H1 (cell line): Measurements from ENCODE around the gene DOCK11.

Experiments
- BACH1 ChIP-seq: IDR thresholded peaks from 2 replicates; pipeline ENCODE4 v1.6.1; 2012; ENCODE audit warnings: low read length, improper control_type of control experiment
- CHD7 ChIP-seq: fragments of 300-600 bp; sonication (generic); IDR thresholded peaks from 2 replicates; pipeline ENCODE4 v1.7.1; 2012; ENCODE audit warnings: low read length, moderate library complexity, mild to moderate bottlenecking, inconsistent platforms; ENCODE audit not compliant: insufficient replicate concordance
- CTCF ChIP-seq, 3 experiments: IDR thresholded peaks; 1 replicate in 2 of 3; 2 replicates in 1 of 3; pipeline versions ENCODE4 v1.5.1 to v1.6.1; 2011; ENCODE audit warnings: low read length in 3 of 3, mild to moderate bottlenecking in 3 of 3, inconsistent platforms in 2 of 3, low read depth in 1 of 3, moderate library complexity in 1 of 3; ENCODE audit not compliant: insufficient read depth in 1 of 3; ENCODE audit errors: control extremely low read depth in 1 of 3
- EZH2 ChIP-seq: fragments of 200-600 bp; sonication (generic); IDR thresholded peaks from 2 replicates; pipeline ENCODE4 v1.7.1; 2012; ENCODE audit warnings: low read depth, mild to moderate bottlenecking, moderate library complexity, low read length, inconsistent platforms; ENCODE audit not compliant: severe bottlenecking
- JUN ChIP-seq: IDR thresholded peaks from 2 replicates; pipeline ENCODE4 v1.6.1; 2011; ENCODE audit warnings: low read depth, mild to moderate bottlenecking, improper control_type of control experiment, low read length
- KDM1A ChIP-seq: fragments of 200-600, 300-600 bp; sonication (generic); IDR thresholded peaks from 2 replicates; pipeline ENCODE4 v1.7.1; 2016; ENCODE audit warnings: mild to moderate bottlenecking, low read length, borderline replicate concordance
- POLR2A ChIP-seq, 2 experiments: IDR thresholded peaks; 1 replicate in 1 of 2; 2 replicates in 1 of 2; pipeline ENCODE4 v1.6.1; 2011; ENCODE audit warnings: low read depth in 2 of 2, low read length in 2 of 2, mild to moderate bottlenecking in 2 of 2; ENCODE audit errors: control extremely low read depth in 1 of 2
- SIN3A ChIP-seq, 2 experiments: IDR thresholded peaks in 1 of 2; conservative IDR thresholded peaks in 1 of 2; 2 replicates each; pipeline ENCODE4 v1.6.1; 2011 to 2012; ENCODE audit warnings: low read length in 2 of 2, improper control_type of control experiment in 1 of 2, low read depth in 1 of 2, mild to moderate bottlenecking in 1 of 2
- SP4 ChIP-seq: IDR thresholded peaks from 2 replicates; pipeline ENCODE4 v1.6.1; 2012; ENCODE audit warnings: low read length, inconsistent platforms
- SRF ChIP-seq: IDR thresholded peaks from 2 replicates; pipeline ENCODE4 v1.6.1; 2011; ENCODE audit warnings: mild to moderate bottlenecking, low read depth, low read length, moderate library complexity
- YY1 ChIP-seq: IDR thresholded peaks from 2 replicates; pipeline ENCODE4 v1.6.1; 2011; ENCODE audit warnings: low read depth, mild to moderate bottlenecking, low read length
- TF ChIP-seq, protein P1 (sequence below): IDR thresholded peaks from 2 replicates; pipeline ENCODE4 v1.6.1; 2012; ENCODE audit warnings: inconsistent platforms
- TF ChIP-seq, protein P2 (sequence below): IDR thresholded peaks from 2 replicates; pipeline ENCODE4 v1.6.1; 2012; ENCODE audit warnings: inconsistent platforms
- TF ChIP-seq, protein P3 (sequence below): IDR thresholded peaks from 2 replicates; pipeline ENCODE4 v1.6.1; 2011; ENCODE audit warnings: low read length, improper control_type of control experiment

- no peak for TF ChIP-seq EZH2
- TF ChIP-seq CTCF (IDR thresholded peaks at IDR 0.05; ENCODE audit: control extremely low read depth in 1 of 3, insufficient read depth in 1 of 3, low read depth in 1 of 3, low read length in 3 of 3): no peak
- TF ChIP-seq SRF: no peak
- TF ChIP-seq BACH1: no peak
- TF ChIP-seq YY1: no peak
- no peak for TF ChIP-seq KDM1A
- TF ChIP-seq, protein P1, sequence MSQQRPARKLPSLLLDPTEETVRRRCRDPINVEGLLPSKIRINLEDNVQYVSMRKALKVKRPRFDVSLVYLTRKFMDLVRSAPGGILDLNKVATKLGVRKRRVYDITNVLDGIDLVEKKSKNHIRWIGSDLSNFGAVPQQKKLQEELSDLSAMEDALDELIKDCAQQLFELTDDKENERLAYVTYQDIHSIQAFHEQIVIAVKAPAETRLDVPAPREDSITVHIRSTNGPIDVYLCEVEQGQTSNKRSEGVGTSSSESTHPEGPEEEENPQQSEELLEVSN: no peak
- no peak for TF ChIP-seq SIN3A (conservative IDR thresholded peaks at IDR 0.05 in 1 of 2, IDR thresholded peaks at IDR 0.05 in 1 of 2; ENCODE audit: low read depth in 1 of 2, low read length in 2 of 2)
- TF ChIP-seq JUN: no peak
- TF ChIP-seq, protein P2, sequence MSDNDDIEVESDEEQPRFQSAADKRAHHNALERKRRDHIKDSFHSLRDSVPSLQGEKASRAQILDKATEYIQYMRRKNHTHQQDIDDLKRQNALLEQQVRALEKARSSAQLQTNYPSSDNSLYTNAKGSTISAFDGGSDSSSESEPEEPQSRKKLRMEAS: no peak
- no peak for TF ChIP-seq POLR2A (IDR thresholded peaks at IDR 0.05; ENCODE audit: control extremely low read depth in 1 of 2, low read depth in 2 of 2, low read length in 2 of 2)
- TF ChIP-seq, protein P3, sequence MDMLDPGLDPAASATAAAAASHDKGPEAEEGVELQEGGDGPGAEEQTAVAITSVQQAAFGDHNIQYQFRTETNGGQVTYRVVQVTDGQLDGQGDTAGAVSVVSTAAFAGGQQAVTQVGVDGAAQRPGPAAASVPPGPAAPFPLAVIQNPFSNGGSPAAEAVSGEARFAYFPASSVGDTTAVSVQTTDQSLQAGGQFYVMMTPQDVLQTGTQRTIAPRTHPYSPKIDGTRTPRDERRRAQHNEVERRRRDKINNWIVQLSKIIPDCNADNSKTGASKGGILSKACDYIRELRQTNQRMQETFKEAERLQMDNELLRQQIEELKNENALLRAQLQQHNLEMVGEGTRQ: no peak
- TF ChIP-seq SP4: no peak
- TF ChIP-seq CHD7: no peak
These were observed 21.0 kb upstream of the DOCK11 start for GRCh38 chrX:118474586-118474985.
